ENCODE measurements around the gene LYG1.
"Not testable (repeated sequence)": the region's sequence is repeated elsewhere in the genome, so short reads cannot be mapped to it uniquely, and the experiment has no call there.

The LYG1 gene

DNA sequence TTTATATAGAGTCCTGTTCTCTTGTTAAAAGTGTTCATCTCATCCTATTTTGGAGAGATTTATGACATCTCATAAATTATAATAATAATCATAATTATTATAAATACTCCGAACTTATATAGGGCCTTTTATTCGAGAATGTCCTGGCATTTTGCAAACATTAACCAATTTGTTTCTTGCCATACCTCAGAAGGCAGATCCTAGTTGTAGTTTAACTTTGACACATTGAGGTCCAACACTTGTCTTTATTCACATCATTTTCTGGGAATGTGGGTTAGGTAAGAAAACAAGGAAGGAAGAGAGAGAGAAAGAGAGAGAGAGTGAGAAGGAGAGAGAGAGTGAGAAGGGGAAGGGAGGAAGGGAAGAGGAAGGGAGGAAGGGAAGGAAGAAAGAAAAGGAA lies at the start of gene LYG1:
LYG1 (minus strand) TSS at position 101 of the 400 bp plus-strand sequence. CDS start 5,527 bp downstream, outside the sequence.
- not testable (repeated sequence) for H3K4me1 ChIP-seq (ENCODE audit: control insufficient read depth, low read depth, low read length); H3K27ac ChIP-seq (ENCODE audit: low read length); H3K9me3 ChIP-seq (ENCODE audit: control insufficient read depth, low read depth, low read length); H3K4me3 ChIP-seq (ENCODE audit: low read length); H3K9ac ChIP-seq (ENCODE audit: low read length); H3K27me3 ChIP-seq (ENCODE audit: control insufficient read depth, insufficient read depth, low read length); H3K36me3 ChIP-seq (ENCODE audit: control insufficient read depth, low read depth, low read length)

DNA sequence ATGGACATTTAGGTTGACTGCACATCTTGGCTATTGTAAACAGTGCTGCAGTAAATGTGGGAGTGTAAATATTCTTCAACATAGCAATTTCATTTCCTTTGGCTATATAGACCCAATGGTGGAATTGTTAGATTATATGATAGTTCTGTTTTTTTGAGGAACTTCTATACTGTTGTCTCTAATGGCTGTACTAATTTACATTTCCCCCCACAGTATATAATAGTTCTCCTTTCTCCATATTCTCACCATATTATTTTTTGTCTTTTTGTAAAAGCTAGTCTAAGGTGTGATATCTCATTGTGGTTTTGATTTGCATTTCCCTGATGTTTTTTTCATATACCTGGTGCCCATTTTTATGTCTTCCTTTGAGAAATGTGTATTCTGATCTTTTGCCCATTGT lies 49.2 kb upstream of the LYG1 start:
- no peaks in the 10 kb centered on the region for H3K4me1 ChIP-seq (ENCODE audit: control insufficient read depth, low read depth, low read length)
- H3K9ac ChIP-seq (ENCODE audit: low read length) = no peak overlapping the region
- H3K9me3 ChIP-seq (ENCODE audit: control insufficient read depth, low read depth, low read length) = no peaks in the 10 kb centered on the region
- no peaks in the 10 kb centered on the region for H3K27me3 ChIP-seq (ENCODE audit: control insufficient read depth, insufficient read depth, low read length)
- H3K27ac ChIP-seq (ENCODE audit: low read length) = no peak overlapping the region
- no peak overlapping the region for H3K4me3 ChIP-seq (ENCODE audit: low read length)
- H3K36me3 ChIP-seq (ENCODE audit: control insufficient read depth, low read depth, low read length) = no peaks in the 10 kb centered on the region

DNA sequence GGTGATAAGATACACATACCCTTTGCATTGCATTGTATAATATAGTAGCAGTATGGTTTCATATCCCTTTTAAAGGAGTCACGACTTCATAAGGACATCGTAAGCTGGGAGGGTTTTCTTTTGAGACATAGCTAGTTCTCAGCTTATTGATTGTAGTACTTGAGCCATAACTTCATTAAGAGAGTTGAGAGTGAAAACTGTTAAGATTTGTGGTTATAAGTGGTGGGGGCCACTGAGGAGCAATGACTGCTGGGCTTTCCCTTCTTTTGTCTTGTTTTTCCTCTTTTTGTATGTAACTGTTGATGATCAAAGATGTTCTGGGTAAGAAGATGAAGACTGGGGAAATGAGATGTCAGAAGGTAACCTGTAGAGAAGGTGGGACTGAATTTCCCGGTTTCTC lies 47.2 kb upstream of the LYG1 start:
- no peak overlapping the region for H3K27ac ChIP-seq (ENCODE audit: low read length)
- H3K36me3 ChIP-seq (ENCODE audit: control insufficient read depth, low read depth, low read length) = no peaks in the 10 kb centered on the region
- no peaks in the 10 kb centered on the region for H3K4me1 ChIP-seq (ENCODE audit: control insufficient read depth, low read depth, low read length)
- no peaks in the 10 kb centered on the region for H3K9me3 ChIP-seq (ENCODE audit: control insufficient read depth, low read depth, low read length)
- no peaks in the 10 kb centered on the region for H3K27me3 ChIP-seq (ENCODE audit: control insufficient read depth, insufficient read depth, low read length)
- no peak overlapping the region for H3K9ac ChIP-seq (ENCODE audit: low read length)
- no peak overlapping the region for H3K4me3 ChIP-seq (ENCODE audit: low read length)

GRCh38 chr2:99346218-99346617 lies 45.2 kb upstream of the LYG1 start:
- Histone ChIP-seq H3K9ac (ENCODE audit: low read length) (no peak overlapping the region), H3K4me3 (ENCODE audit: low read length) (no peak overlapping the region), H3K27ac (ENCODE audit: low read length) (no peak overlapping the region)

DNA sequence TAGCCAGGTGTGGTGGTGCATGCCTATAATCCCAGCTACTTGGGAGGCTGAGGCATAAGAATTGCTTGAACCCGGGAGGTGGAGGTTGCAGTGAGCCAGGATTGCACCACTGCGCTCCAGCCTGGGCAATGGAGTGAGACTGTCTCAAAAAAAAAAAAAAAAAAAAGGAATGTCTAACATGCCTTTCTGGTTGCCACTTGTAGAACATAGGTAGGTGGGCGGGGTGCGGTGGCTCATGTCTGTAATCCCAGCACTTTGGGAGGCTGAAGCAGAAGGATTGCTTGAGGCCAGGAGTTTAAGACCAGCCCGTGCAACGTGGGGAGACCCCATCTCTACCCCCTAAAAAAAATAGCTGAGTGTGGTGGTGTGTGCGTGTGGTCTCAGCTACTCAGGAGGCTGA lies 44.4 kb upstream of the LYG1 start:
- not testable (repeated sequence) for H3K36me3 ChIP-seq (ENCODE audit: control insufficient read depth, low read depth, low read length); H3K9ac ChIP-seq (ENCODE audit: low read length); H3K27me3 ChIP-seq (ENCODE audit: control insufficient read depth, insufficient read depth, low read length); H3K9me3 ChIP-seq (ENCODE audit: control insufficient read depth, low read depth, low read length); H3K27ac ChIP-seq (ENCODE audit: low read length); H3K4me1 ChIP-seq (ENCODE audit: control insufficient read depth, low read depth, low read length); H3K4me3 ChIP-seq (ENCODE audit: low read length)

More at GRCh38 chr2:99346218-99346617, 45.2 kb upstream of the LYG1 start:
- no peaks in the 10 kb centered on the region for H3K4me1 ChIP-seq (ENCODE audit: control insufficient read depth, low read depth, low read length)
- no peaks in the 10 kb centered on the region for H3K9me3 ChIP-seq (ENCODE audit: control insufficient read depth, low read depth, low read length)
- H3K36me3 ChIP-seq (ENCODE audit: control insufficient read depth, low read depth, low read length) = no peaks in the 10 kb centered on the region
- H3K27me3 ChIP-seq (ENCODE audit: control insufficient read depth, insufficient read depth, low read length) = no peaks in the 10 kb centered on the region

DNA sequence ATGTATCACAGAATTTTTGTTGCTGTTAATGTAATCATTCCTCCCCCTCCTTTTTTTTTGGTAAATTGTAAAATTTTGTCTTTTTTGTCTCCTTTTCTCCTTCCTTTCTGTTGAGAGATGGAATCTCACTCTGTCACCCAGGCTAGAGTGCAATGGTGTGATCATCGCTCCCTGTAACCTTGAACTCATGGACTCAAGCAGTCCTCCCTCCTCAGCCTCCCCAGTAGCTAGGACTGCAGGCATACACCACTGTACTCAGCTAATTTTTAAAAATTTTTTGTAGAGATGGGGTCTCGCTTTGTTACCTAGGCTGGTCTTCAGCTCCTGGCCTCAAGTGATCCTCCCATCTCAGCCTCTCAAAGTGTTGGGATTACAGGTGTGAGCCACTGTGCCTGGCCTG lies 41.5 kb upstream of the LYG1 start:
- no peaks in the 10 kb centered on the region for H3K36me3 ChIP-seq (ENCODE audit: control insufficient read depth, low read depth, low read length)
- H3K9me3 ChIP-seq (ENCODE audit: control insufficient read depth, low read depth, low read length) = no peaks in the 10 kb centered on the region
- H3K27me3 ChIP-seq (ENCODE audit: control insufficient read depth, insufficient read depth, low read length) = no peaks in the 10 kb centered on the region
- no peak overlapping the region for H3K27ac ChIP-seq (ENCODE audit: low read length)
- H3K4me1 ChIP-seq (ENCODE audit: control insufficient read depth, low read depth, low read length) = peaks cover 3% of the 10 kb centered on the region
- no peak overlapping the region for H3K9ac ChIP-seq (ENCODE audit: low read length)
- H3K4me3 ChIP-seq (ENCODE audit: low read length) = no peak overlapping the region

DNA sequence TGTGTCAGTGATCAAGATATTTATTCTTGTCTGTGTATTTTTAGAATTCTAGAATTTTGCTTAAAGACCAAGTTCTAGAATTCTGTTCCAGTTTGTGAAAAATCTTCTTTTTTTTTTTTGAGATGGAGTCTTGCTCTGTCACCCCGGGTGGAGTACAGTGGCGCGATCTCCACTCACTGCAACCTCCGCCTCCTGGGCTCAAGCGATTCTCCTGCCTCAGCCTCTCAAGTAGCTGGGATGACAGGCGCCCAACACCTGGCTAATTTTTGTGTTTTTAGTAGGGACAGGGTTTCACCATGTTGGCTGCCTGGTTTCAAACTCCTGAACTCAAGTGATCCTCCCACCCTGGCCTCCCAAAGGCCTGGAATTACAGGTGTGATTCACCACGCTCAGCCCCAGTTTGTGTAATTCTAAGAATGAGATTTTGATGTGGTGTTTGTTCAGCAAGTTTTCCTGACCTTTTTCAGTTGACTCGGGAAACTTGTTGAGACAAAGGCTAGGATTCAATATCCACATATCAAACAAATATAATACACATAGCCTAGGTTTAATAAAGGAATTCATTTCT lies 39.8 kb upstream of the LYG1 start:
- H3K27ac ChIP-seq (ENCODE audit: low read length) = no peak overlapping the region
- peaks cover 3% of the 10 kb centered on the region for H3K4me1 ChIP-seq (ENCODE audit: control insufficient read depth, low read depth, low read length)
- H3K27me3 ChIP-seq (ENCODE audit: control insufficient read depth, insufficient read depth, low read length) = no peaks in the 10 kb centered on the region
- no peak overlapping the region for H3K4me3 ChIP-seq (ENCODE audit: low read length)
- H3K9ac ChIP-seq (ENCODE audit: low read length) = no peak overlapping the region
- no peaks in the 10 kb centered on the region for H3K9me3 ChIP-seq (ENCODE audit: control insufficient read depth, low read depth, low read length)
- H3K36me3 ChIP-seq (ENCODE audit: control insufficient read depth, low read depth, low read length) = no peaks in the 10 kb centered on the region

GRCh38 chr2:99338029-99338585 lies 37.1 kb upstream of the LYG1 start:
- Histone ChIP-seq H3K36me3 (ENCODE audit: control insufficient read depth, low read depth, low read length) (peaks cover 2% of the 10 kb centered on the region), H3K9me3 (ENCODE audit: control insufficient read depth, low read depth, low read length) (no peaks in the 10 kb centered on the region), H3K27ac (ENCODE audit: low read length) (peak overlapping the region; percentile 27), H3K4me1 (ENCODE audit: control insufficient read depth, low read depth, low read length) (peaks cover 3% of the 10 kb centered on the region), H3K27me3 (ENCODE audit: control insufficient read depth, insufficient read depth, low read length) (no peaks in the 10 kb centered on the region), H3K9ac (ENCODE audit: low read length) (peak overlapping the region; percentile 78), H3K4me3 (ENCODE audit: low read length) (peak overlapping the region; percentile 98)

- Histone ChIP-seq H3K9me3 (ENCODE audit: control insufficient read depth, low read depth, low read length) (no peaks in the 10 kb centered on the region), H3K4me3 (ENCODE audit: low read length) (peak within 1 kb of the TSS; percentile 98), H3K27ac (ENCODE audit: low read length) (peak within 1 kb of the TSS; percentile 27), H3K36me3 (ENCODE audit: control insufficient read depth, low read depth, low read length) (peaks cover 10% of the 10 kb centered on the region), H3K27me3 (ENCODE audit: control insufficient read depth, insufficient read depth, low read length) (no peaks in the 10 kb centered on the region), H3K9ac (ENCODE audit: low read length) (peak within 1 kb of the TSS; percentile 86), H3K4me1 (ENCODE audit: control insufficient read depth, low read depth, low read length) (peaks cover 3% of the 10 kb centered on the region)
Measured at GRCh38 chr2:99337113-99338028, 36.4 kb upstream of the LYG1 start, which contains the start of gene EIF5B. Gene EIF5B, plus strand, starts transcription at chr2:99337389. Its CDS starts 166 bp downstream, at chr2:99337555.

- Histone ChIP-seq H3K27me3 (ENCODE audit: control insufficient read depth, insufficient read depth, low read length) (no peaks in the 10 kb centered on the region), H3K4me3 (ENCODE audit: low read length) (peak overlapping the region; percentile 98), H3K36me3 (ENCODE audit: control insufficient read depth, low read depth, low read length) (peaks cover 16% of the 10 kb centered on the region), H3K4me1 (ENCODE audit: control insufficient read depth, low read depth, low read length) (peaks cover 3% of the 10 kb centered on the region), H3K9me3 (ENCODE audit: control insufficient read depth, low read depth, low read length) (no peaks in the 10 kb centered on the region), H3K9ac (ENCODE audit: low read length) (peak overlapping the region; percentile 26), H3K27ac (ENCODE audit: low read length) (no peak overlapping the region)
Measured at GRCh38 chr2:99336804-99337112, 35.8 kb upstream of the LYG1 start.

DNA sequence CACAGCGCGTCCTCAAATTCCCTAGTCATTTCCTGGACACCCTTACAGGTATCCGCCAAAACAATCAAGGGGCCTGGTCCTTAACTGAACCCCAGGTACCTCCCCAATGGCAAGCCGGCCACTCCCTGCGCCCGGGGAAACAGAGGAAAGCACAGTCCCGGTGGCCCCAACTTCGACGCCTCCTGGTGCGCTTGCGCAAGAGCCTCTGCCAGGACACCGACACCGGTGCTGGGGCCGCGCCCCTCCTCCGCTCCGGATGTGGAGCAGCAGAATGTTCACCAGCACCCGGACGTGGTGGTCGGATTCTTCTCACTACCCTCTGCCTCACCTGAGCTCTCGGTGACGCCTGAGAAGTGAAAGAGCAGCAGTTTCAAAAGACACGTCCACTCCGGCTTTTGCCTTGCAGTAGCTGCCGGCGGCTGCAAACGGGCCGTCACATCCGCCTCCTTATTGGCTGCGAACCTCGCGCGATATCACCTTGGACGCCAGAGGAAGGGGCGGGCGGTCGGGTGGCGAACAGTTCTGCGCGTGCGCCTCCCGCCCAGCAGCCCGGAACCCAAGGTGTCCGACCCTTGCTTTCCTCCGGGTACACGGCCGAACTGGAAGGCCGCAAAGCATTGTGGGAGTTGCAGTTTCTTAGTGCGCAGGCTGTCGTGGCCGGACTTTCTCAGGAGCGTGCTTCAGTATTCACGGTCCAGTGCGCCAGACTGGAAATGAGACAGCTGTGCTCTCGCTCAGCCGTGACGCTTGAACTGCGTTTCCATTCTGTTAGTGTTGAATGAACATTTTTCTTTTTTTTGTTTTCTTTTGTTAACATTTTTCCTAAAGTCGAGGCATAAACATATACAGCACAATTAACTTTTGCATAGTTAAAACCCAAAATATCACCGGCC lies 35.2 kb upstream of the LYG1 start, which contains the start of gene TXNDC9:
TXNDC9 (minus strand) TSS at position 423 of the 893 bp plus-strand sequence. CDS start 3,123 bp downstream, outside the sequence.
- peak within 1 kb of the TSS; percentile 98 for H3K4me3 ChIP-seq (ENCODE audit: low read length)
- H3K4me1 ChIP-seq (ENCODE audit: control insufficient read depth, low read depth, low read length) = peaks cover 3% of the 10 kb centered on the region
- no peaks in the 10 kb centered on the region for H3K27me3 ChIP-seq (ENCODE audit: control insufficient read depth, insufficient read depth, low read length)
- H3K9me3 ChIP-seq (ENCODE audit: control insufficient read depth, low read depth, low read length) = no peaks in the 10 kb centered on the region
- H3K9ac ChIP-seq (ENCODE audit: low read length) = peak within 1 kb of the TSS; percentile 86
- H3K36me3 ChIP-seq (ENCODE audit: control insufficient read depth, low read depth, low read length) = peaks cover 22% of the 10 kb centered on the region
- H3K27ac ChIP-seq (ENCODE audit: low read length) = peak within 1 kb of the TSS; percentile 69

Measured in iPS-18a (cell line).